NCI-H2029 (cell line): ENCODE data around the gene BMPR1B.
"Not testable (repeated sequence)": the region's sequence is repeated elsewhere in the genome, so short reads cannot be mapped to it uniquely, and the experiment has no call there.

ENCODE experiments used
- DNase-seq: peaks from one replicate; lab custom pipeline; 2025; lab: John Stamatoyannopoulos, UW

The BMPR1B gene

DNA sequence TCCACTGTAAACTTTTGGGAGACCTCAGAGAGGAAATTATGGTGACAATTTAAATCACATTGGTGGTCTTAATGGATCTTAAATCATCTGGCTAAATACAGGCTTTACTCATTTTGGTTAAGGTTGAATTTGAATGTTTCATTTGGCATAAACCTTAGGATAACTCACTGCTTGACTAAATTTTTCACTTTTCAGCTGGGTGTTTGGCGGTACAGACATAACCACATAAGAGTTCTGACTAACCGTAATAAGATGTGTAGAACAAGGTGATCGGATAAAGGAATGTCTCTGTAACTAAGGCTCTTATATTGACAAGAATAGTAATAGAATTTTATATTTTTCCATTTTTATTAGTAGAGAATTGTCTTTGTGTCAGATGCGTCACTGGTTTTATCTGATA is 281.0 kb downstream of the BMPR1B start:
- DNase-seq: no peak

DNA sequence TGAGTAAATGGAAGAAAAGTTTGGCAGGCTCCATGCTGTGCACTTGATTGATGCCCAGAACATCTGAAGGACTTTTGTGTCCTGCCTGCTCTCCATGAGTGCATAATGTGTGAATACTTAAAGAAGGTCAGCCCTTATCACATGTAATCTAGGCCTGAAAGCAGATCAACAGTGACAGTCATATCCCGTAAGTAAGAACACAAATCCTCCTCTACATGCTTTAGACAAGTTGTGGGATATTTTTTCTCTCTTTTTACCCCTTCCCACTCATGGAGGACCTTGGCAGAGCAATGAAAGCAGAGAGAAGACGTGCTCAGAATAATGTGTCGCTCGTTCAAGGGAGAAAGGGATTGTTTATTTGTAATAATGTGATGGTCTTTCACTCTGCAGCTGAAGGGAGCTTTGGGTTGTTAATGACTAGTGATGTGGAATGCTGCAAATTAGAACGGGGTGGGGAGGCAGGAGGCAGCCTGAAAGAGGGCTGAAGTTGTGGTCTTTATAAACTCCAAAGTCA is 286.6 kb downstream of the BMPR1B start:
- DNase-seq: no peak

DNA sequence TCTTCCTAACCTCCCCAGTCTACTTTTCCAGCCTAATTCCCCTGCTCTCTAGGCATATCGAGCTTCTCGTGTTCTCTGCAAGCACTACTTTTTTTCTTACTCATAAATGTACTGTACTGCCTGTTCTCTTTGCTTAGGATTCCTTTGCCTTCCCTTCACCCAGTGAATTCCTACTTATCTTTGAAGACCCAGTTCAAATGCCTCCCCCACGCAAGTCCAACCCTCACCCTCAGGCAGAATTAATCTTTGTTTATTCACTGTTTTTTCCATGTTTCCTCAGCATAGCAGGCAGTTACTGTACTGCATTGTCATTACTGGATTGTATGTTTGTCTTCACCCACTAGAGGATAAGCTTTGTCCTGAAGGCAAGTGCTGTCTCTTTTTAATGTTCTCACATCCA is 287.7 kb downstream of the BMPR1B start:
- no peak for DNase-seq

DNA sequence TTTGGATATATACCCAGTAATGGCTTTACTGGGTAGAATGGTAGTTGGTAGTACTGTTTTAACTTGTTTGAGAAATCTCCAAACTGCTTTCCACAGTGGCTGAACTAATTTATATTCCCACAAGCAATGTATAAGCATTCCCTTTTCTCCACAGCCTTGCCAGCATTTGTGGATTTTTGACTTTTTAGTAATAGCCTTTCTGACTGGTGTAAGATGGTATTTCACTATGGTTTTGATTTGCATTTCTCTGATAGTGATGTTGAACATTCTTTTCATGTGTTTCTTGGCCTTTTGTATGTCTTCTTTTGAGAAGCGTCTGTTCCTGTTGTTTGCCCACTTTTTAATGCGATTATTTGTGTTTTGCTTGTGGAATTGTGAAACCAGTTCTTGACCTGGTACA is 290.5 kb downstream of the BMPR1B start:
- DNase-seq: no peak

DNA sequence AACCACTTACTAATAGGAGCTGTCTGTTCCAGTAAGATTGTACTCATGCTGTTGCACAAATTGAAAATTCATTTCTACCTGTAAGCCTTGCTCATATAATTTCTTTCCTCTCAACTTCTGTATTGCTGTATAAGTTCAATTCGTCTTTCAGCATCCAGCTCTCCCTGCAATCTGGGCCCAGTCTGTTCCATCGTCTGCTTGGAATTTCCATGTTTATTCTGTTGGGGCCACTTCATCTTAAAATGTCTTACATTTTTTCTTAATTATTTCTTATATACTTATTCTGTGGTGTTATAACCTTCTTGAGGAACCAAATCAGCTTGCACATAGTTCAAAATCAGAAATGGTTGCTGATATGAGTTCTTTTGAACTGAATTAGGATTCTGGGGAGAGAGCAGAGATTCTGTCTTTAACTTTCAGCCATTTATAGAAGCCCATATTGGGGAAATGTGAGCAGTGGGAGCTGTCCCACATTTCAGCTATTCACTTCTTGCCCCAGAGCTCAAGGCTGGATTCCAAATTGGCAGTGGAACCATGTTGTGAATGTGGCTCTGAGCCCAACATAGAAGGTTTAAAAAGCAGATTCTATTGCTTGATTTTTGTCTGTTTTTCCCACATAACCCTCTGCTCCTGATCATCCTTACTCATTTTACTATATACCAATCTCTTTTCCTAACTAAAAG is 291.9 kb downstream of the BMPR1B start:
- no peak for DNase-seq

DNA sequence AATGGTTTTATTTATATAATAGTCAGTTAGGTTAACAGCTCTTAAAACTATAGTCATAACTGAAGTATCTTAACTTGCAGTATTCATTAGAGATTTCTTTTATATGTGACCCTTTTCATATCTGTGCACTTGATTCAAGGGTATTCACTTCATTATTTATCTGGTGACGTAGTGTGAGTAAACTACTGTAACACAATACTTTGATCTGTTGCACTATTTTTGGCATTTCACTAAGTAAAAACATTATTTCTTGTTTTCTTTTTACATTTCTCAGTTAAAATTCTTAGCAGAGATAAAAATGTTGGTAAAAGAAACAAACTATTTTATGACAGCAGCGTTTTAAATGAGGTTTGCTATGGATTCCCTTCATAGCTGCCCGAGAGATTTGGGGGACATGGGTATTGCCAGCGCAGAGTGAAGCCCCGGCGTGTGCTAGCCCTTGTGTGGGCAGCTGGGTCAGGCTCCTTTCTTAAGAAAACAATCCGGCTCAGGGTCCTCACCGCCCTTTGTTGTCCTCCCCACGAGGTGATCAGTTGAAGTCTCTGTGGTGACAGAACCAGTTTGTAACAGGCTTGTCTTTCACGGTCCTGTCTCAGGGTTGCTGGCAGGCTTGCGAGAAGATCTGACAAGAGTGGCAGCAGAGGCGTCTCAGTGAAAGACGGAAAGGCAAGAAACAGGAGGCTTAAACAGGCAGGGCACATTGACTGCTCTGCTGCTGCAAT is 293.4 kb downstream of the BMPR1B start:
- DNase-seq: no peak

DNA sequence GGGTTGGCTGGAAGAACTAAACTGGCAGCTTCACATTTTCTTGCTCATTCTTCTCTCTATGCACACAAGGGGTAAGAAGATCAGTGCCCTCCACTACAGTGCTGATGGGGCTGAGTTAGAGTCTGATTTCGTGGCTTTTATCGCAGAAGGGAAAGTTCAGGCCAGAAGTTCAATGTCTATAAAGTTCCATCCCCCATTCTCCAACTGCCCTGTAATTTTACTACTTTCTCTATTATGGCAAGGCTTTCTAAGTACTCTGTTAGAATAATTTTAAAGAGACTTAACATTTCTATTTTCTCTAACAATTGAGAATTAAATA is 293.9 kb downstream of the BMPR1B start:
- DNase-seq: no peak

DNA sequence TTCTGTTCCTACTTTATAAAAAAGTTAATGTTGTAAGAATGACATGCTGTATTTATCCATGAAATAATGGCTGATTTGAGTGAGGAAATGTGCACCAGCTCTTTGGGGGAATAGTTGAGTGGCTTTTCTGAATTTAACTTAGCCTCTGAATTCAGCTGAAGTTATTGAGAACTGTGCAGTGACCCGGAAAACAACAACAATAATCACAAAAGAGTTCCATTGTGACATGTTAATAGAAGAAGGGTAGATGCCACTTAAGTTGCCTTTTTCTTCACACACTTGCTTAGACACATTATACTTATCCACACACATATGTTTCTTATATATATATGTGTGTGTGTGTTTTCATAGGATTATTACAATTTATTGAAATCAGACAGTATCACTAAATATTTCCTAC is 301.2 kb downstream of the BMPR1B start:
- no peak for DNase-seq

DNA sequence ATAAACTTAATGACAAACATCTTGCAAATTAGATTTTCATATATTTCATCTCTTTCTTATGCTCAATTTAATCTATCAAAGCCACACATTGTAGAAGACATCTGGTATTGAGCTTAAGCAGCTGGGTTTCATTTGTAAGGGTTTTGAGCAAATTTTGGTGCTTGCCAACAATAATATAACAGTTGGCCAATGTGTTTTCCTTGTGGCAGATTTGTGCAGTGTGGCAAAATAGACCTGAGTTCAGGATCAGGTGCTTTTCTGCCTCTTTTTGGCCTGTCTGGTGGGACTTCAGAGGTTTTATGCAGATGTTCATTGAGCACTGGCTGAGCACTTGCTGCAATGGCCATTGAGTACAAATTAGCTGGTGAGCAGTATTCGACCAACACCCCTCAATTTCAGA is 301.9 kb downstream of the BMPR1B start:
- DNase-seq: no peak

DNA sequence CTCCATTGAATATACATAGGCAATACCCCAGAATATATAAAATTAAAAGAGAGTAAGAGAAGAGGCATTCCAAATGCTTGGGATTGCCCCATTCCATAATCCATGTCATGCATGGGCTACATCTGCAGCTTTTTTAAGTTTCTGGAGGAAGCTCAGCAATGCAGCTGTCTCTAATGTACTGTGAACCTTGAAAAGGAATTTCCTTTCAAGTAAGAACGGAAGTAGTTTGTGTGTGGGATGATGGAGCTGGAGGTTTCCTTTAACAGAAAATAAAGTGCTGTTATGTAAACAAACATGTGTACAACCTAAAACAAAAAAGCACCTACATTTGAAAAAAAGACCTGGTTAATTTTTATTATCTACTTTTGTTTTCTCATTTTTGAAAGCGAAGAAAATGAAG is 303.5 kb downstream of the BMPR1B start:
- DNase-seq: no peak

DNA sequence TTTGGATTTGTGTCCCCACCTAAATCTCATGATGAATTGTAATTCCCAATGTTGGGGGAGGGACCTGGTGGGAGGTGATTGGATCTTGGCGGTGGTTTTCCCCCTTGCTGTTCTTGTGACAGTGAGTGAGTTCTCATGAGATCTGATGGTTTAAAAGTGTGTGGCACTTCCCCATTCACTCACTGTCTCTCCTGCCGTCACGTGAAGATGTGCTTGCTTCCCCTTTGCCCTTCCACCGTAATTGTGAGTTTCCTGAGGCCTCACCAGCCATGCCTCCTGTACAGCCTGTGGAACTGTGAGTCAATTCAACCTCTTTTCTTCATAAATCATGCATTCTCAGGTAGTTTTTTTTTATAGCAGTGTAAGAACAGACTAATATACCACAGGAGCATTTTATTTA is 304.0 kb downstream of the BMPR1B start:
- not testable (repeated sequence) for DNase-seq

DNA sequence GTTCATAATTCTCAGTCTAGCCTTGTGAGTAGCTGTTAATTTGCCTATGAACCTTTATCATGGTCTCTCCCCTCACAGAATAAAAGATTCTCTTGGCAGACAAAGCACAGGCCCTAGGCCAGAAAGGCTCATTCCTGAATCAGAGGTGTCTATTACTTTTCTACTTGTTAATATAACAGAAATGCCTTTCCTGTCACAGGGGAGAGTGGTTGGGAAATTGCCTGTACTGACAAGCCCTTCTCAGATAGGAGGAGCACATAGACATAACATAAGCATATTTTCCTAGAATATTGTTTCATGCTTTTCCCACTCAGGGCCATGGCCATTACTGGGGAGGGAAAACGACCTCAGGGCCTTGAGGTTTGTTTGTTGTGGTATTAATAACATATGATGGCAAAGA is 308.3 kb downstream of the BMPR1B start:
- no peak for DNase-seq

DNA sequence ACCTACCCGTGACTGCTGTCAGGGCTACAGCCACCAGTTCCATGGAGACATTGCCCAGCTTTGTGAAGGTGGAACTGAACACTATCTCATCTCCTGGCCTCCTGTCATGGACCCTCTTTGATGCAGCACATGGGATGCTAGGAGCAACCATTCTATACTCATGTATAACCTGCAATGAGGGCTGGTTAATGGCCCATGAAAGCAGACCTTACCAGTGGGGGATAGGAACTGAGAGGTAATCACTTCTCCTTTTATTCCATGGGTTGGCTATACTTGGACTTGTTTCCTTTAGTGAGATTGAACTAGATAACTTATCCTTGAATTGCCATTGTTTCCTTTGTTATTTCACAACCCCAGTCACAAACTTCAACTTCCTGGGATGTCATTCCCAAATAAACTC is 310.6 kb downstream of the BMPR1B start:
- no peak for DNase-seq

DNA sequence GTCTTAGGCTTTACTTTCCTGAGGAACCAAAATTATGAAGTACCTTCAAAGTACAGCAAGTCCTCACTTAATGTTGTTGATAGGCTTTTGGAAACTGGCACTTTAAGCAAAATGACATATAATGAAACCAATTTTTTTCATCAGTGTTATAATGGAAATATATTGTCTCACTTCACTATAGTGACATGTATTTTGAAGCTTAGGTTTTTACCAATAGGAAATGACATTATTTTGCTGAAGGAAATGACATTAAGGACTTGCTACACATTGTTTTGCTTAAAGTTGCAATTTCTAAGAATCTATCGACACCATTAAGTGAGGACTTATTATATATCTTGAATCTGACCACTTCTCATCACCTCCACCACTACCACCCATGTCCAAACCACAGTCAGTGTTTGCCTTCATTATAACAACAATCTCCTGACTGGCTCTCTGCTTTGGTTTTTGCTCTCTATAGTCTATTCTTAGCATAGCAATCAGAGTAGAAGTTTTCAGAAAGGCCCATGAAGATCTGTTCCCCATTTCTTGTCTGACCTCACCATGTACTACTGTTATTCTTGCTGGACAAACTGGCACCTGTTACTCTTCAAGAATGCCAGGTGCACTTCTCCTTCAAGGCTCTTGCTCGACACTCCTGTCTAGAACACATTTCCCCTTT is 311.2 kb downstream of the BMPR1B start:
- DNase-seq: no peak

DNA sequence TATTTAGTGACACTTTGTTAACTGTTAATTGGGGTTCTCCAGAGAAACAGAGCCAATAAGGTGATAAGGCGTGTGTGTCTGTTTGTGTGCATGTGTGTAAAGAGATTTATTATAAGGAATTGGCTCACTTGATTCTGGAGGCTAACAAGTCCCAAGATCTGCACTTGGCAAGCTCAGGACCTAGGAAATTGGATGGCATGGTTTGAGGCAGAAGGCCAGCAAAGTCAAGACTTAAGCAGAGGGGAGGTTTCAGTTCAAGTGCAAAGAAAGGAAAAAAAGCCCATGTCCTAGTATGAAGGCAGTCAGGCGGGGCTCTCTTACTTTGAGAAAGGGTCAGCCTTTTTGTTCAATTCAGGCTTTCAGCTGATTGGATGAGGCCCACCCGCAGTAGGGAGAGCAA is 314.1 kb downstream of the BMPR1B start:
- DNase-seq: no peak

DNA sequence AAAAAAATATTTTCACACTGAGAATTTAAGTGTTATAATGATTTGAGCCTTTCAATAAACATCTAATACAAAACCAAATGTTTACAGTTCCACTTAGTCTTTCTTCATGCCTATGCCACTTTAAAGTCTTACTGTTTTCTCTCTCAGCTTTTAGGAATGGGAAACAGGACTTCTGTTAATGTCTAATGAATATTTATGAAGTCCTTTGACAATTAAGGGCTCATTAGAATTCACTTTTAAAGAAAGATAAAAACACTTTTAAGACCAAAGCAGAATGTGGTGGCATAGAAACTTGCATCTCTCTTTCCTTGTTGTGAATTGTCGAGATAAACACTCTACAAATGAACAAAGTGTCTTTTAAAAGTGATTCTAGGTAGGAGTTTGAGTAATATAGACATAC is 315.9 kb downstream of the BMPR1B start:
- no peak for DNase-seq

DNA sequence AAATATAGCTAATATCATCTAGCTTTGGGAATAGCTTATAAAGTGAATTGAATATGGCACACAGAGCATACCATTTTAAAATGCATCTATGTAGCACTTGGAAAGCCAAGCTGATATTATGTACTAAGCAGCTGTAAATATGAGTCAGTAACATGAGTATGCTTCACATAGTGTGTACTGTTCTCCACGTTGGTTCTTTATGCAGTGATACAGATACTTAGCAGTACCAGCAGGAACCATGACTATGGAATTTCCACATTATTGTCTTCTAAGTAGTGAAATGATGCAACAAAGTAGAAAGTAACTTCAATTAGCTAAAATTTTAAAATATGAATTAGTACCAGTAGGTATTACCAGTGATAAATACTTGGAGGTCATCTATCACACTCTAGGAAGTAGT is 320.1 kb downstream of the BMPR1B start:
- no peak for DNase-seq

DNA sequence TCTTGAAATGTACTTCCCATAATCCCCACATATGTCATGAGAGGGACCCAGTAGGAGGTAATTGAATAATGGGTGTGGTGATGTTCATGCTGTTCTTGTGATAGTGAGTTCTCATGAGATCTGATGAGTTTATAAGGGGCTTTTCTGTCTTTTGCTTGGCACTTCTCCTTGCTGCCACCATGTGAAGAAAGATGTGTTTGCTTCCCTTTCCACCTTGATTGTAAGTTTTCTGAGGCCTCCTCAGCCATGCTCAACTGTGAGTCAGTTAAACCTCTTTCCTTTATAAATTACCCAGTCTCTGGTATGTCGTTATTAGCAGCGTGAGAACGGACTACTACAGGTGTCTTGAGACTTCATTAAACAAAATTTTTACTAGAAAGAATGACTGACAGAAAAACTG is 323.2 kb downstream of the BMPR1B start:
- no peak for DNase-seq

DNA sequence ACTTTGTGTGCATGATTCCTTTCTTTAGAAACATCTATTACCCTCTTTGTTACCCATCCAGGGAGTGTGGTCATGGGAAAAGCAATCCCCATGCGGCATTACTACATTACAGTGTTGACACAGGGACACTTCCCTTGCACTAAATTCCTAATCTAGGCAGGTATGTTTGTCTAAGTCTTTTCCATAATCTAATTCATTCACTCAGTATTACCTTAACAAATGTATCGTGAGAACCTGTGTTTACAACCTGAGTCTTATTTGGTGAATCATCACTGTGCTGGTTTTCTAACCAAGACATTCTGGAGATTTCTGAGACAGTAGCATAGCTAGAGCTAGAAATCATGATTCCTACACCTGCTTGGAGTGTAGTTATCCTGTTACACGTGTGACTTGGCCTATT is 326.8 kb downstream of the BMPR1B start:
- no peak for DNase-seq

DNA sequence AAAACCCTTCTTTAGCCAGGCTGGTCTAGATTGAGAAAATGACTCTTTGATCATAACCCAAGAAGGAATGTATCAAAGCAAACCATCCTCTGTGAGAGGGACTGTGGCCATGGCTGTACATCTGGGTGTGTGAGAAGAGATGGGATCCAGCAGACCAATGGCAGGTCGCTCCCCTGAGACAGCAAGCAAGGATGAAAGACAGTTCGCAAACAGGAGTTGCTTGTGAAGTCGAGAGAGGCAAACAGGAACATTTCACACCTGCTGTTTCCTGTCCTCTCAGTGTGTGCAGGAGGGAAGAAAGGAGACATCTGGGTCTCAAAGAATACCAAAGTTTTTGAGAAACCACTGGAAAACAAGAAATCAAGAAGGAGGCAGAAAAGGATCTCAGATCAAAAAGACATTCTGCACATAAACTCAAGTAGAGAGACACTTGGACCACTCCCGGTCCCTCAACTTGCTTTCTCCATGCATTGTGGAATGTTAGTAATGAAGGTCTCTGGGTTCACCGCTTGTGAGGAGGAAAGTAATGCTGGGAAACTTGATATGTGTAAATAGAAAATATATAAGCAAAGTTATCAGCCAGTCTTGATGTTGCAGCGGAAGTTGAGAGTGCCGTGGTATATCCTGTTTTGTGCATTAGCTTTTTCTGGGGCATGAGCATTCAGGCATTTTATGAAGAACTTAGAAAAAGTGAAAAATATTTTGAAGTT is 327.5 kb downstream of the BMPR1B start:
- DNase-seq: no peak

DNA sequence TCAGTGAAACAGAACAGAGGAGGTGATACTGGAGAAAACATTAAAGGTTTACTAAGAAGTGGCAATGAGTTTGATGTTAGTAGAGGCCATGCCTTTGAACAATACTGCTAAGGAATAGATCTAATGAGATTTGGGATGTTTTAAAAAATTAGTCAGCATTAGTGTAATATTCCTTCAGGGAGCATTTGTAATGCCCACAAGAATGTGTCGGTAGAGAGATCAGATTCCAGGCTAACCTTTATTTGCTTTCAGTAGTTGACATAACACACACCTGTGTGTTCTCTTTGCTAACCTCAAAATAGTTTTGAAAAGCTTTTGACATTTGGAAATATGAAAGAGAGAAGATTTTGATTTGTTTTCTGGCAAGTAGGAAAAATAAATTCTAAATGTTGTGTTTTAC is 328.8 kb downstream of the BMPR1B start:
- DNase-seq: no peak

DNA sequence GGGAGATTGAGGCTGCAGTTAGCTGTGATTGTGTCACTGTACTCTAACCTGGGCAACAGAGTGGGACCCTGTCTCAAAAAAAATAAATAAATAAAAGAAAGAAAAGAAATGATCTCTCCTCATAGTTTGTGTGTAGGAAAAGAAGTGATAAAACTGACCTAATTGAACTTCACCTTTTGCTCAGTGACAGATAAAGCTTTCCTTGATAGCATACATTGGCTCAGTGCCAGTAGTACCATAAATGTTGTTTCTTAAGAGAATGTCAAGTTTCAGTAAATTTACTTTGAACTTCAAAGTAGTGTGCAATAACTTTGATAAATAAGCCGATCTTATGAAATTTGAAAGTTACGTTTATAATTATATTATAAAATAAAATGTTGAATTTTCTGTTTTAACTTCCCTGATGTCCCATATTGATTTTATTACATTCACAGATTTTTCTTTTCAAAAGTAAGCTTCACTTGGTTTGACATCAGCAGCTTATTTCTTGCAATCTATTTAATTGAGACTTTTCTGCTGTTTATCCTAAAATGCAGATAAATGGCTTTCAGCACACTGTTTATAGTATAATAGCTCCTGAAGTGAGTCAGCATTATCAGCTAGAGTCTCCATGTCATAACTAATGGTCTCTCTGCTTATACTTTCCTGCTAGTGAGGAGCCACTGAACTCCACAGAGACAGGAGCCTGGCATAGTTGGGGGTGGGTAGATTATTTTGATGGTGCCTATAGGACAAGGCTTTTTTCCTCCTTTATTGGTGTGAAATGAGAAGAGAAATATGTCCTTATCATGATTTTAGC is 330.1 kb downstream of the BMPR1B start:
- DNase-seq: no peak
